Measurements from ENCODE around the gene HSP90AB1.
A peak's percentile ranks its signal among the peaks of the same experiment; 100 is the strongest.

Gene HSP90AB1

GRCh38 chr6:44255871-44256774, 9.2 kb downstream of the HSP90AB1 start:
- DNase-seq: no peak

- DNase-seq: no peak
Observed at GRCh38 chr6:44256775-44257024, 9.8 kb downstream of the HSP90AB1 start.

- peak; percentile 57 for DNase-seq
Observed at GRCh38 chr6:44257025-44257752, 10.3 kb downstream of the HSP90AB1 start, which contains the start of gene SLC35B2. TSS of gene SLC35B2 (minus strand) at chr6:44257528. CDS start at chr6:44257410, 118 bp downstream.

- DNase-seq: no peak
Observed at GRCh38 chr6:44257753-44258324, 10.9 kb downstream of the HSP90AB1 start.

- no peak for DNase-seq
Observed at GRCh38 chr6:44258325-44258863, 11.5 kb downstream of the HSP90AB1 start.

- DNase-seq: no peak
Observed at GRCh38 chr6:44258921-44259320, 12.0 kb downstream of the HSP90AB1 start.

- DNase-seq: no peak
Observed at GRCh38 chr6:44260011-44260410, 13.1 kb downstream of the HSP90AB1 start.

GRCh38 chr6:44260451-44261297, 13.8 kb downstream of the HSP90AB1 start:
- DNase-seq: no peak

GRCh38 chr6:44261581-44261980, 14.7 kb downstream of the HSP90AB1 start:
- no peak for DNase-seq

GRCh38 chr6:44262467-44263353, 15.8 kb downstream of the HSP90AB1 start:
- no peak for DNase-seq

- DNase-seq: peak; percentile 32
Observed at GRCh38 chr6:44263354-44264100, 16.6 kb downstream of the HSP90AB1 start.

GRCh38 chr6:44264154-44265006, 17.5 kb downstream of the HSP90AB1 start:
- DNase-seq: peak; percentile 34

GRCh38 chr6:44265007-44265721, 18.3 kb downstream of the HSP90AB1 start, which contains the start of gene NFKBIE:
TSS of gene NFKBIE (minus strand) at chr6:44265551. CDS start at chr6:44265346, 205 bp downstream.
- peak; percentile 96 for DNase-seq

- DNase-seq: no peak
Observed at GRCh38 chr6:44265722-44266233, 18.9 kb downstream of the HSP90AB1 start.

GRCh38 chr6:44266347-44266746, 19.4 kb downstream of the HSP90AB1 start:
- no peak for DNase-seq

GRCh38 chr6:44267252-44267651, 20.4 kb downstream of the HSP90AB1 start:
- DNase-seq: no peak

GRCh38 chr6:44268095-44268628, 21.3 kb downstream of the HSP90AB1 start:
- peak; percentile 52 for DNase-seq

All from T-helper 9 cell (primary cell).